ENCODE data around the gene BCAS1. TPM values are rescaled to one million over a fixed set of nuclear protein-coding genes. Genes with fewer than 3 reads are reported as not detected.

The BCAS1 gene
- polyA plus RNA-seq, 1 of the 3 experiments (the other 2 are of a cell fraction): not detected

DNA sequence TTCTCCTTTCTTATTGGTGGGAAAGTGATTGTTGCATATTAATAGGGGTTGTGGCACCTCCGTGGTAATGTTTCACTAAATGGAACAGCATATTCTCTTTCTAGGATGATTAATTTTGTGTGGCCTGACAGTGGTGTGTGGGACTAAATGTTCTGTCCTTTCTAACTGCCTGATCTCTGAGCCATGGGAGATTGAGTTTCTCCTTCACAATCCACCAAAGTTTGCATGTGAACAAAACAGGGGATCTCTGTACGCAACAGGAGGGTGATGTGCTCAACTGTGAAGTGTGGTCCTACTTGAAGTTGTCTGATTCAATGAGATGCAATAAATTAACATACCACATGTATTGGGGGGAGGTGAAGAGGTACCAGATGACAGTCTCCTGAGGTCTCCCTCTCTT is 19.3 kb downstream of the BCAS1 start (continued):
- TF ChIP-seq ELF1 (IDR thresholded peaks at IDR 0.05): no peak

DNA sequence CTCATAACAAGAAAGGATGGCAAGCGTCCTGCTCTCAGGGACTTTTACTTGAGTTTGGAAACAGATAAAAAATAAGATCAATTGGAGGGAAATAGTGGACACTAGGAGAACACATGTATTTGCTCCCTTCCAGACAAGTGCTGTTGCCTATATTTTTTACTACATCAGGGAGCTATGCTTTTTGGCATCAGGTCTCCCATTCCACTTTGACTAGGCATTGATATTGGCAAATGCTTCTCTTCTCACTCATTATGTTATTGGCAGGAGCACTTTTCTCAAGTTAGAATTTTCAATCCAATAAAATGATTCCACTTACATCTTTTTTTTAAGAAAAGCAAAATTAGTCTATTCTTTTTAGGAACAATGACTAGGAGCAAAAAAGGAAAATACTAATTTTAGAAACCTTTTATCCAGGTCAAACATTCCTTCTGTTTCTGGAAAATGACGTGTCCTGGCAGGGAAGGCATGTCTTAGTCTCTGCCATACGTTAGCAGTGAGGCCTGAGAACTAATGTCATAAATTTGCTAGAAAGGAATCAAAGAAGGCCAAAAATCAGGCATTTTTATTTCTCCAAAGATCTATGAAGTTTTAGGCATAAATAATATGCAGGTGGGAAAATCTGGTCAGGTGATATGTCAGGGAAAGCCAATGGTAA is 21.4 kb downstream of the BCAS1 start:
- CTCF ChIA-PET: interaction anchor here (0.7 kb wide), 1 partner anchor 22 kb away, joined by 3 read pairs; no protein-coding TSS in a partner anchor
- no peaks in the 10 kb centered on the region for H3K36me3 ChIP-seq (replicated peaks in 1 of 2; ENCODE audit: control insufficient read depth in 1 of 2, insufficient read depth in 2 of 2, low read length in 1 of 2)
- no peaks in the 10 kb centered on the region for H3K9me3 ChIP-seq
- H3F3A ChIP-seq (replicated peaks; ENCODE audit: insufficient read depth): no peaks in the 10 kb centered on the region
- no peak overlapping the region for H3K4me3 ChIP-seq (ENCODE audit: low read depth in 2 of 2, low read length in 1 of 2)
- H3K79me2 ChIP-seq (ENCODE audit: insufficient read depth): no peaks in the 10 kb centered on the region
- H3K27ac ChIP-seq (ENCODE audit: low read depth in 2 of 2, low read length in 1 of 2): no peak overlapping the region
- no peak overlapping the region for H3K9ac ChIP-seq
- DNase-seq: no peak
- no peaks in the 10 kb centered on the region for H3K4me1 ChIP-seq (ENCODE audit: control insufficient read depth in 1 of 2, insufficient read depth in 2 of 2, low read depth in 1 of 2, low read length in 1 of 2)
- no peaks in the 10 kb centered on the region for H3K9me2 ChIP-seq
- H2AFZ ChIP-seq (ENCODE audit: low read depth): no peak overlapping the region
- POLR2A ChIA-PET: no interaction called here
- H3K4me2 ChIP-seq: no peak overlapping the region
- no peaks in the 10 kb centered on the region for H4K20me1 ChIP-seq (ENCODE audit: insufficient read depth)
- H3K27me3 ChIP-seq (ENCODE audit: insufficient read depth): no peaks in the 10 kb centered on the region
- WGBS (ENCODE audit: low lambda C conversion rate): 35% methylated on average over 3 of the region's 3 CpGs
- TF ChIP-seq GATA2 (CRISPR knock-in tag; IDR thresholded peaks at IDR 0.05) (no peak), NFIC (IDR thresholded peaks at IDR 0.05; ENCODE audit: borderline replicate concordance) (no peak), MXI1 (IDR thresholded peaks at IDR 0.05; ENCODE audit: low read depth, low read length) (no peak), RAD21 (IDR thresholded peaks at IDR 0.05; ENCODE audit: low read length) (no peak), CHD2 (IDR thresholded peaks at IDR 0.05; ENCODE audit: low read length, partially characterized antibody) (no peak), EZH2phosphoT487 (IDR thresholded peaks at IDR 0.05; ENCODE audit: borderline replicate concordance, low read depth) (no peak), FOXM1 (IDR thresholded peaks at IDR 0.05; ENCODE audit: low read depth) (no peak), TAF1 (IDR thresholded peaks at IDR 0.05; ENCODE audit: borderline replicate concordance, low read depth, low read length) (no peak), SMC3 (IDR thresholded peaks at IDR 0.05; ENCODE audit: low read depth, low read length) (no peak), JUND (IDR thresholded peaks at IDR 0.05) (no peak), ELF1 (IDR thresholded peaks at IDR 0.05) (no peak), RCOR1 (IDR thresholded peaks at IDR 0.05; ENCODE audit: low read length) (no peak), EP300 (IDR thresholded peaks at IDR 0.05; ENCODE audit: borderline replicate concordance in 1 of 2, low read depth in 1 of 2, low read length in 1 of 2) (no peak)
- TF ChIP-seq, protein P1, sequence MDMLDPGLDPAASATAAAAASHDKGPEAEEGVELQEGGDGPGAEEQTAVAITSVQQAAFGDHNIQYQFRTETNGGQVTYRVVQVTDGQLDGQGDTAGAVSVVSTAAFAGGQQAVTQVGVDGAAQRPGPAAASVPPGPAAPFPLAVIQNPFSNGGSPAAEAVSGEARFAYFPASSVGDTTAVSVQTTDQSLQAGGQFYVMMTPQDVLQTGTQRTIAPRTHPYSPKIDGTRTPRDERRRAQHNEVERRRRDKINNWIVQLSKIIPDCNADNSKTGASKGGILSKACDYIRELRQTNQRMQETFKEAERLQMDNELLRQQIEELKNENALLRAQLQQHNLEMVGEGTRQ (IDR thresholded peaks at IDR 0.05; ENCODE audit: borderline replicate concordance, low read depth, low read length): no peak

DNA sequence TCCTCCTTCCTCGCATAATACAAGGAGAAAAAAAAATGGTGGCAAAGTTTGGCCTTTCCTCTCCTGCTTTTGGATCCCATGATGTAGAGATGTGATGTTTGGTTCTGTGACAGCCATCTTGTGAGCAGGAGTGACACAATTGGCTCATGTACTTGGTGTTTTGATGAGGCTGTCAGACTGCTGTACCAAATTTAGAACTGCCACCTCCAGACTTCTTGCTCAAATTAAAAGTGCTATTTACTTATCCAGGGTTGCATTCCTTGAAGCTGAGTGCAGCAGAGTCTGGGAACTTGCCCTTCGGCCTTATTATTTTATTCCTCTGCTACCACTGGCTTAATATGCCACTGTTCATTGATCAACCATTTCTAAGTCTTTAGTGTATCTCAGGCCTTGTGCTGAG is 21.9 kb downstream of the BCAS1 start:
- Histone ChIP-seq H3K36me3 (replicated peaks in 1 of 2; ENCODE audit: control insufficient read depth in 1 of 2, insufficient read depth in 2 of 2, low read length in 1 of 2) (no peaks in the 10 kb centered on the region), H3K27ac (ENCODE audit: low read depth in 2 of 2, low read length in 1 of 2) (no peak overlapping the region), H4K20me1 (ENCODE audit: insufficient read depth) (no peaks in the 10 kb centered on the region), H3K4me2 (no peak overlapping the region), H3K79me2 (ENCODE audit: insufficient read depth) (no peaks in the 10 kb centered on the region), H3K9ac (no peak overlapping the region), H3F3A (replicated peaks; ENCODE audit: insufficient read depth) (no peaks in the 10 kb centered on the region), H2AFZ (ENCODE audit: low read depth) (no peak overlapping the region), H3K9me3 (no peaks in the 10 kb centered on the region), H3K9me2 (no peaks in the 10 kb centered on the region), H3K27me3 (ENCODE audit: insufficient read depth) (no peaks in the 10 kb centered on the region), H3K4me3 (ENCODE audit: low read depth in 2 of 2, low read length in 1 of 2) (no peak overlapping the region), H3K4me1 (ENCODE audit: control insufficient read depth in 1 of 2, insufficient read depth in 2 of 2, low read depth in 1 of 2, low read length in 1 of 2) (no peaks in the 10 kb centered on the region; a peak in 1 of 4 replicates)
- CTCF ChIA-PET: interaction anchor here (0.7 kb wide), 1 partner anchor 21 kb away, joined by 3 read pairs; no protein-coding TSS in a partner anchor
- POLR2A ChIA-PET: no interaction called here
- no peak for DNase-seq
- 62% methylated on average over 2 of the region's 2 CpGs for WGBS (ENCODE audit: low lambda C conversion rate)
- TF ChIP-seq, protein P2, sequence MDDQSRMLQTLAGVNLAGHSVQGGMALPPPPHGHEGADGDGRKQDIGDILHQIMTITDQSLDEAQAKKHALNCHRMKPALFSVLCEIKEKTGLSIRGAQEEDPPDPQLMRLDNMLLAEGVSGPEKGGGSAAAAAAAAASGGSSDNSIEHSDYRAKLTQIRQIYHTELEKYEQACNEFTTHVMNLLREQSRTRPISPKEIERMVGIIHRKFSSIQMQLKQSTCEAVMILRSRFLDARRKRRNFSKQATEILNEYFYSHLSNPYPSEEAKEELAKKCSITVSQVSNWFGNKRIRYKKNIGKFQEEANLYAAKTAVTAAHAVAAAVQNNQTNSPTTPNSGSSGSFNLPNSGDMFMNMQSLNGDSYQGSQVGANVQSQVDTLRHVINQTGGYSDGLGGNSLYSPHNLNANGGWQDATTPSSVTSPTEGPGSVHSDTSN (IDR thresholded peaks at IDR 0.05): no peak
- no peak for TF ChIP-seq CHD2 (IDR thresholded peaks at IDR 0.05; ENCODE audit: low read length, partially characterized antibody)
- TF ChIP-seq, protein P3, sequence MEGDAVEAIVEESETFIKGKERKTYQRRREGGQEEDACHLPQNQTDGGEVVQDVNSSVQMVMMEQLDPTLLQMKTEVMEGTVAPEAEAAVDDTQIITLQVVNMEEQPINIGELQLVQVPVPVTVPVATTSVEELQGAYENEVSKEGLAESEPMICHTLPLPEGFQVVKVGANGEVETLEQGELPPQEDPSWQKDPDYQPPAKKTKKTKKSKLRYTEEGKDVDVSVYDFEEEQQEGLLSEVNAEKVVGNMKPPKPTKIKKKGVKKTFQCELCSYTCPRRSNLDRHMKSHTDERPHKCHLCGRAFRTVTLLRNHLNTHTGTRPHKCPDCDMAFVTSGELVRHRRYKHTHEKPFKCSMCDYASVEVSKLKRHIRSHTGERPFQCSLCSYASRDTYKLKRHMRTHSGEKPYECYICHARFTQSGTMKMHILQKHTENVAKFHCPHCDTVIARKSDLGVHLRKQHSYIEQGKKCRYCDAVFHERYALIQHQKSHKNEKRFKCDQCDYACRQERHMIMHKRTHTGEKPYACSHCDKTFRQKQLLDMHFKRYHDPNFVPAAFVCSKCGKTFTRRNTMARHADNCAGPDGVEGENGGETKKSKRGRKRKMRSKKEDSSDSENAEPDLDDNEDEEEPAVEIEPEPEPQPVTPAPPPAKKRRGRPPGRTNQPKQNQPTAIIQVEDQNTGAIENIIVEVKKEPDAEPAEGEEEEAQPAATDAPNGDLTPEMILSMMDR (IDR thresholded peaks at IDR 0.05): no peak
- no peak for TF ChIP-seq RAD21 (IDR thresholded peaks at IDR 0.05; ENCODE audit: low read length)
- TF ChIP-seq TAF1 (IDR thresholded peaks at IDR 0.05; ENCODE audit: borderline replicate concordance, low read depth, low read length): no peak
- no peak for TF ChIP-seq GABPA (IDR thresholded peaks at IDR 0.05; ENCODE audit: low read depth)
- TF ChIP-seq YY1 (IDR thresholded peaks at IDR 0.05; ENCODE audit: low read depth): no peak
- no peak for TF ChIP-seq ELF1 (IDR thresholded peaks at IDR 0.05)
- TF ChIP-seq, protein P4, sequence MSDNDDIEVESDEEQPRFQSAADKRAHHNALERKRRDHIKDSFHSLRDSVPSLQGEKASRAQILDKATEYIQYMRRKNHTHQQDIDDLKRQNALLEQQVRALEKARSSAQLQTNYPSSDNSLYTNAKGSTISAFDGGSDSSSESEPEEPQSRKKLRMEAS (IDR thresholded peaks at IDR 0.05; ENCODE audit: low read depth): no peak
- no peak for TF ChIP-seq JUND (IDR thresholded peaks at IDR 0.05)
- no peak for TF ChIP-seq RFX5 (IDR thresholded peaks at IDR 0.05; ENCODE audit: low read length)
- TF ChIP-seq FOXJ3 (CRISPR knock-in tag; IDR thresholded peaks at IDR 0.05): no peak
- no peak for TF ChIP-seq POLR2AphosphoS5 (IDR thresholded peaks at IDR 0.05; ENCODE audit: low read depth, low read length)

All from SK-N-SH (cell line).